Measurements from ENCODE around the gene ULBP1. TPM values are rescaled to one million over a fixed set of nuclear protein-coding genes. Genes with fewer than 3 reads are reported as not detected.
"Not testable (repeated sequence)": the region's sequence is repeated elsewhere in the genome, so short reads cannot be mapped to it uniquely, and the experiment has no call there.

The ULBP1 gene
- total and polyA plus RNA-seq, 8 donors = 0.02 to 1.3 (median 0.09) TPM; not detected in 3

GRCh38 chr6:149967591-149967990, 3.8 kb downstream of the ULBP1 start:
- H3K4me1 ChIP-seq = peaks cover 0 to 5% (median 0%) of the 10 kb centered on the region in 3 donors
- ATAC-seq (no peak), DNase-seq (no peak), FAIRE-seq (no peak)
- H3K4me3 ChIP-seq = no peak overlapping the region
- no peak overlapping the region for H3K27ac ChIP-seq
- no peak for TF ChIP-seq CTCF (IDR thresholded peaks at IDR 0.05)
- H3K27me3 ChIP-seq = peaks cover 0 to 15% (median 0%) of the 10 kb centered on the region in 4 donors
- H3K36me3 ChIP-seq = no peaks in the 10 kb centered on the region
- intact Hi-C loops (cut with DNase I) = no loop called here
- H3K9me3 ChIP-seq = no peaks in the 10 kb centered on the region
- 81 to 91% methylated on average over 4 of the region's 4 CpGs for WGBS, 2 donors

GRCh38 chr6:149967999-149968398, 4.3 kb downstream of the ULBP1 start:
- H3K9me3 ChIP-seq; DNase-seq; FAIRE-seq; H3K4me3 ChIP-seq; H3K27ac ChIP-seq; H3K4me1 ChIP-seq; intact Hi-C loops (cut with DNase I); H3K36me3 ChIP-seq; ATAC-seq: not testable (repeated sequence)
- peaks cover 0 to 14% (median 0%) of the 10 kb centered on the region in 4 donors for H3K27me3 ChIP-seq
- WGBS, 2 donors = 54 to 65% methylated on average over 2 of the region's 2 CpGs

- H3K4me3 ChIP-seq; ATAC-seq; intact Hi-C loops (cut with DNase I); H3K27ac ChIP-seq; DNase-seq; H3K4me1 ChIP-seq; FAIRE-seq; H3K27me3 ChIP-seq; H3K36me3 ChIP-seq; H3K9me3 ChIP-seq: not testable (repeated sequence)
- 76 to 85% methylated on average over 2 of the region's 2 CpGs for WGBS, 2 donors
These were observed 5.2 kb downstream of the ULBP1 start for GRCh38 chr6:149968909-149969308.

- Histone ChIP-seq H3K27ac (no peak overlapping the region), H3K36me3 (no peaks in the 10 kb centered on the region), H3K4me3 (no peak overlapping the region), H3K4me1 (peaks cover 0 to 1% (median 0%) of the 10 kb centered on the region in 3 donors), H3K9me3 (no peaks in the 10 kb centered on the region), H3K27me3 (peaks cover 0 to 5% (median 0%) of the 10 kb centered on the region in 4 donors)
- 67 to 83% methylated on average over 2 of the region's 2 CpGs for WGBS, 2 donors
- FAIRE-seq = no peak
- no peak for TF ChIP-seq CTCF (IDR thresholded peaks at IDR 0.05)
- no peak for DNase-seq
- intact Hi-C loops (cut with DNase I) = no loop called here
- no peak for ATAC-seq
These were observed 5.9 kb downstream of the ULBP1 start for GRCh38 chr6:149969635-149970034.

- H3K4me1 ChIP-seq; H3K27me3 ChIP-seq; H3K36me3 ChIP-seq; DNase-seq; FAIRE-seq; H3K4me3 ChIP-seq; H3K27ac ChIP-seq; intact Hi-C loops (cut with DNase I); ATAC-seq; H3K9me3 ChIP-seq: not testable (repeated sequence)
- 50 to 63% methylated on average over 6 of the region's 6 CpGs for WGBS, 2 donors
These were observed 10.7 kb downstream of the ULBP1 start for GRCh38 chr6:149974394-149974793.

GRCh38 chr6:149974825-149975224, 11.1 kb downstream of the ULBP1 start:
- Histone ChIP-seq H3K4me3 (no peak overlapping the region), H3K27me3 (peaks cover 0 to 7% (median 0%) of the 10 kb centered on the region in 4 donors), H3K4me1 (no peaks in the 10 kb centered on the region), H3K9me3 (no peaks in the 10 kb centered on the region), H3K36me3 (no peaks in the 10 kb centered on the region), H3K27ac (no peak overlapping the region)
- FAIRE-seq = no peak
- no peak for TF ChIP-seq CTCF (IDR thresholded peaks at IDR 0.05)
- 31 to 34% methylated on average over 3 of the region's 3 CpGs for WGBS, 2 donors
- no peak for DNase-seq
- intact Hi-C loops (cut with DNase I) = no loop called here
- no peak for ATAC-seq
